ENCODE measurements around the gene ATF6.

The ATF6 gene

GRCh38 chr1:161915978-161916377 lies 149.9 kb downstream of the ATF6 start:
- no peak overlapping the region for H3K27ac ChIP-seq (ENCODE audit: low read depth, low read length)
- H3K36me3 ChIP-seq (ENCODE audit: control insufficient read depth in 5 of 5, insufficient read depth in 5 of 5, low read length in 5 of 5) = peaks cover 9 to 34% (median 22%) of the 10 kb centered on the region in 5 donors
- peaks cover 0 to 5% (median 0%) of the 10 kb centered on the region in 5 donors for H3K4me1 ChIP-seq (ENCODE audit: control insufficient read depth in 5 of 5, insufficient read depth in 5 of 5, low read length in 5 of 5)
- H3K4me3 ChIP-seq (ENCODE audit: low read depth in 1 of 5, low read length in 5 of 5) = no peak overlapping the region
- no peaks in the 10 kb centered on the region for H3K27me3 ChIP-seq (ENCODE audit: control insufficient read depth in 5 of 5, insufficient read depth in 4 of 5, low read length in 5 of 5)
- no peaks in the 10 kb centered on the region for H3K9me3 ChIP-seq (ENCODE audit: control insufficient read depth in 5 of 5, low read length in 5 of 5)
- H3K9ac ChIP-seq (ENCODE audit: low read length in 5 of 5) = no peak overlapping the region

DNA sequence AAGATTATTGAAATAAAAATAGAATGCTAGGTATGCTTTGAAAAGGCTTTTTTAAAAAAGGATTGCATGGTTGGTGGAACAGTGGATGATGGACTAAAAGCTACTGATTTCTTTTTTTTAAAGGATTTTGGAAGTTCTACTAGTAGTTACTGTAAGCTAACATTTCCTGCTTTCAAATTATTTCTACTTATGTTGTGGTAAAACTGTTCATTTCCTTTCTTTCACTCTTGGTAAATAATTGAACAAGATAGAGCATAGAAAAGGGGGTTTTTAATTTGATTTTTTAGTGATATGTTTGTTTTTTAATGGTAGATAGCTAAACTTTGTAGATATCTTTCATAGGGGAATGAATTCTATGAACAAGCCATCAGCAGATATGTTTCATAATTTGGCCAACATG lies 153.1 kb downstream of the ATF6 start:
- Histone ChIP-seq H3K27ac (ENCODE audit: low read depth, low read length) (no peak overlapping the region), H3K36me3 (ENCODE audit: control insufficient read depth in 5 of 5, insufficient read depth in 5 of 5, low read length in 5 of 5) (peaks cover 8 to 24% (median 12%) of the 10 kb centered on the region in 5 donors), H3K4me3 (ENCODE audit: low read depth in 1 of 5, low read length in 5 of 5) (no peak overlapping the region), H3K27me3 (ENCODE audit: control insufficient read depth in 5 of 5, insufficient read depth in 4 of 5, low read length in 5 of 5) (no peaks in the 10 kb centered on the region), H3K9me3 (ENCODE audit: control insufficient read depth in 5 of 5, low read length in 5 of 5) (no peaks in the 10 kb centered on the region), H3K9ac (ENCODE audit: low read length in 5 of 5) (no peak overlapping the region), H3K4me1 (ENCODE audit: control insufficient read depth in 5 of 5, insufficient read depth in 5 of 5, low read length in 5 of 5) (no peaks in the 10 kb centered on the region)

DNA sequence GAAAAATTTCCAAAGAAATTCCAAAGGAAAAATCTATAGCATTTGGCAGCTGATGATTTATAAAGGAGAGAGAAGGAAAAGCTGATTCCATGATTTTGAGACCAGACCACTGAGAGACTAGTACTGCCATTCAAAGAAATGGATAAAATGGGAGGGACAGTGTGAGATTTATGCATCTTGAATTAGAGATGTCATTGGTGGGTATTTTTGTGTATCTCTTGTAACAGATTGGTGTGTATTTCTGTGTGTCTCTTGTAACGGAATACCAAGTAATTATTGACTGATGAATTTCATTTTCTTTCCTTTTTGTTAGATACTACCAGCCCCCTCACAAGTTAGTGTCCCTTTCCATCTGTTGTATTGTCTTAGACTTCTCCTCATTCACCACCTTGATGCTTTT lies 155.4 kb downstream of the ATF6 start:
- Histone ChIP-seq H3K4me1 (ENCODE audit: control insufficient read depth in 5 of 5, insufficient read depth in 5 of 5, low read length in 5 of 5) (no peaks in the 10 kb centered on the region), H3K36me3 (ENCODE audit: control insufficient read depth in 5 of 5, insufficient read depth in 5 of 5, low read length in 5 of 5) (peaks cover 0 to 8% (median 3%) of the 10 kb centered on the region in 5 donors), H3K27me3 (ENCODE audit: control insufficient read depth in 5 of 5, insufficient read depth in 4 of 5, low read length in 5 of 5) (no peaks in the 10 kb centered on the region), H3K9me3 (ENCODE audit: control insufficient read depth in 5 of 5, low read length in 5 of 5) (no peaks in the 10 kb centered on the region), H3K27ac (ENCODE audit: low read depth, low read length) (no peak overlapping the region), H3K9ac (ENCODE audit: low read length in 5 of 5) (no peak overlapping the region), H3K4me3 (ENCODE audit: low read depth in 1 of 5, low read length in 5 of 5) (no peak overlapping the region)

GRCh38 chr1:161921990-161922389 lies 155.9 kb downstream of the ATF6 start:
- Histone ChIP-seq H3K4me1 (ENCODE audit: control insufficient read depth in 5 of 5, insufficient read depth in 5 of 5, low read length in 5 of 5) (no peaks in the 10 kb centered on the region), H3K9me3 (ENCODE audit: control insufficient read depth in 5 of 5, low read length in 5 of 5) (no peaks in the 10 kb centered on the region), H3K4me3 (ENCODE audit: low read depth in 1 of 5, low read length in 5 of 5) (no peak overlapping the region), H3K36me3 (ENCODE audit: control insufficient read depth in 5 of 5, insufficient read depth in 5 of 5, low read length in 5 of 5) (peaks cover 0 to 5% (median 4%) of the 10 kb centered on the region in 5 donors), H3K27me3 (ENCODE audit: control insufficient read depth in 5 of 5, insufficient read depth in 4 of 5, low read length in 5 of 5) (no peaks in the 10 kb centered on the region), H3K9ac (ENCODE audit: low read length in 5 of 5) (no peak overlapping the region), H3K27ac (ENCODE audit: low read depth, low read length) (no peak overlapping the region)

DNA sequence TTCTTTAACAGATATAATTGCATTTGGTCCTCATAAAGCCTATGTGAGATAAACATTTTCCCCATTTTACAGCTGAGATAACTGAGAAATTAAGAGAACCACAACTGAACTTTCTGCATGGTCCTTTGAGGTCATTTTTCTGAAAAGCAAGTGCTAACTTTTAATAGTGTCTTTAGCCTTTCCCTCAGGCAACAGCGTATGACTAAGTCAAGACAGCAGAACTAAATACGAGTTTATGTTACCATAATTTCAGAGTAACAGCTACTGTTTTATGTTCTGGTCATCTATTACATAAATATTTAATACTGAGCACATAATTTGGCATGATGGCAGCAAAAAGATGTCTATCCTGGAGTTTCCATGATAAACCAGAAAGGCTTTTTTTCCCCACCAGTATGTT lies 161.9 kb downstream of the ATF6 start:
- Histone ChIP-seq H3K27ac (ENCODE audit: low read depth, low read length) (no peak overlapping the region), H3K4me1 (ENCODE audit: control insufficient read depth in 5 of 5, insufficient read depth in 5 of 5, low read length in 5 of 5) (peaks cover 0 to 5% (median 3%) of the 10 kb centered on the region in 5 donors), H3K36me3 (ENCODE audit: control insufficient read depth in 5 of 5, insufficient read depth in 5 of 5, low read length in 5 of 5) (peaks cover 0 to 4% (median 0%) of the 10 kb centered on the region in 5 donors), H3K4me3 (ENCODE audit: low read depth in 1 of 5, low read length in 5 of 5) (no peak overlapping the region), H3K27me3 (ENCODE audit: control insufficient read depth in 5 of 5, insufficient read depth in 4 of 5, low read length in 5 of 5) (no peaks in the 10 kb centered on the region), H3K9me3 (ENCODE audit: control insufficient read depth in 5 of 5, low read length in 5 of 5) (no peaks in the 10 kb centered on the region), H3K9ac (ENCODE audit: low read length in 5 of 5) (no peak overlapping the region)

DNA sequence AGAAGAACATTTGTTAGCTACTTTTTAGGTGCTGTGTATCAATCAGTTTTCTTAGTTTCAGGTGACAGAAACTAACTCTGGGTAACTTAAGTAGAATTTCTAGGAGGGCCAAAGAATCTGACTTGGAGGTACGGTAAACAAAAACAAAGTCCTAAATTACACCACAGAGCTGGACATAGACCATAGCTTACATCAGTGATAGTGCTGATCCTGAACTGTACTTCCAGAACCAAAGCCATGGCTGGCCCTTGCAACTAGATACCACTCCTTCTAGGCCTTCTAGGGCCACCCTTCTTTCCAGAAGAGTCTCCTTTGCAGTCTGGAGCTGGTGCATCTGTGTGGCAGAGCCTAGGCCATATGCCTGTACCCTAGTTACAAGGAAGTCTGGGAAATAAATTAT lies 163.0 kb downstream of the ATF6 start:
- H3K9me3 ChIP-seq (ENCODE audit: control insufficient read depth in 5 of 5, low read length in 5 of 5) = no peaks in the 10 kb centered on the region
- H3K9ac ChIP-seq (ENCODE audit: low read length in 5 of 5) = no peak overlapping the region
- H3K27ac ChIP-seq (ENCODE audit: low read depth, low read length) = no peak overlapping the region
- no peaks in the 10 kb centered on the region for H3K27me3 ChIP-seq (ENCODE audit: control insufficient read depth in 5 of 5, insufficient read depth in 4 of 5, low read length in 5 of 5)
- no peak overlapping the region for H3K4me3 ChIP-seq (ENCODE audit: low read depth in 1 of 5, low read length in 5 of 5)
- H3K36me3 ChIP-seq (ENCODE audit: control insufficient read depth in 5 of 5, insufficient read depth in 5 of 5, low read length in 5 of 5) = peaks cover 0 to 4% (median 0%) of the 10 kb centered on the region in 5 donors
- H3K4me1 ChIP-seq (ENCODE audit: control insufficient read depth in 5 of 5, insufficient read depth in 5 of 5, low read length in 5 of 5) = peaks cover 0 to 7% (median 3%) of the 10 kb centered on the region in 5 donors

DNA sequence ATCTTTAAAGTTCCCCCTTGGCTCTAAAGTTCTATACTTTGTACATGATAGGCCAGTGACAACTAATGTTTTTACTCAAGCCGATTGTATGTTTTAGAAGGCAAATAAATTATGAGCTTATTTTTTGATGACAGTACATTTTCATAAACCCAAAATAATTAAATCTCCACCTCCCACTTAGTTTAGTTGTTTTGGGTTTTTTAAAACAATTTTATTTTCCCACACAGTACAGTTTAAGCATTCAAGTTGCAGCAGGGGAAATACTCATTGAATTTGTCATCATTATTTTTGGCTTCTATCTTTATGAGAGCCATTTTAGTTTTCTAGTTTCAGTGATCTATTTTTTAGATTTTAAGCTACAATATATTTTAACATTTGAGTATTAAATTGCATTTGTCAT lies 163.9 kb downstream of the ATF6 start:
- Histone ChIP-seq H3K27me3 (ENCODE audit: control insufficient read depth in 5 of 5, insufficient read depth in 4 of 5, low read length in 5 of 5) (no peaks in the 10 kb centered on the region), H3K27ac (ENCODE audit: low read depth, low read length) (no peak overlapping the region), H3K9me3 (ENCODE audit: control insufficient read depth in 5 of 5, low read length in 5 of 5) (no peaks in the 10 kb centered on the region)

DNA sequence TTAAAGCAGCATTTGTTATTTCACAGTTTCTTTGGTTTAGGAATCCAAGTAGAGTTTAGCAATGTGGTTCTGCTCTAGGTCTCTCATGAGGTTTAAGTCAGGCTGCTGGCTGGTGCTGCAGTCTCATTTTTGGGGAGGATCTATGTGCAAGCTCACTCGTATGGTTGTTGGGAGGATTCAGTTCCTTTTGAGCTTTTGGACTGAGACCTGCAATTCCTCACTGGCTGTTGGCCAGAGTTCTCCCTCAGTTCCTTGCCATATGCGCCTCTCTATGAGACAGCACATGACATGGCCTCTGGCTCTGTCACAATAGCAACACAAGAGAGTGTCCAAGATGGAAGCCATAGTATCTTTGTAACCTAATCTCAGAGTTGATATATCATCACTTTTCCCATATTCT lies 166.5 kb downstream of the ATF6 start:
- Histone ChIP-seq H3K36me3 (ENCODE audit: control insufficient read depth in 5 of 5, insufficient read depth in 5 of 5, low read length in 5 of 5) (peaks cover 2 to 10% (median 3%) of the 10 kb centered on the region in 5 donors), H3K9me3 (ENCODE audit: control insufficient read depth in 5 of 5, low read length in 5 of 5) (no peaks in the 10 kb centered on the region), H3K9ac (ENCODE audit: low read length in 5 of 5) (no peak overlapping the region), H3K27me3 (ENCODE audit: control insufficient read depth in 5 of 5, insufficient read depth in 4 of 5, low read length in 5 of 5) (no peaks in the 10 kb centered on the region), H3K27ac (ENCODE audit: low read depth, low read length) (no peak overlapping the region), H3K4me3 (ENCODE audit: low read depth in 1 of 5, low read length in 5 of 5) (no peak overlapping the region), H3K4me1 (ENCODE audit: control insufficient read depth in 5 of 5, insufficient read depth in 5 of 5, low read length in 5 of 5) (peaks cover 0 to 7% (median 3%) of the 10 kb centered on the region in 5 donors)

More for the DNA sequence above, 163.9 kb downstream of the ATF6 start:
- peaks cover 0 to 7% (median 3%) of the 10 kb centered on the region in 5 donors for H3K4me1 ChIP-seq (ENCODE audit: control insufficient read depth in 5 of 5, insufficient read depth in 5 of 5, low read length in 5 of 5)
- H3K36me3 ChIP-seq (ENCODE audit: control insufficient read depth in 5 of 5, insufficient read depth in 5 of 5, low read length in 5 of 5) = peaks cover 0 to 4% (median 0%) of the 10 kb centered on the region in 5 donors
- no peak overlapping the region for H3K4me3 ChIP-seq (ENCODE audit: low read depth in 1 of 5, low read length in 5 of 5)
- H3K9ac ChIP-seq (ENCODE audit: low read length in 5 of 5) = no peak overlapping the region

DNA sequence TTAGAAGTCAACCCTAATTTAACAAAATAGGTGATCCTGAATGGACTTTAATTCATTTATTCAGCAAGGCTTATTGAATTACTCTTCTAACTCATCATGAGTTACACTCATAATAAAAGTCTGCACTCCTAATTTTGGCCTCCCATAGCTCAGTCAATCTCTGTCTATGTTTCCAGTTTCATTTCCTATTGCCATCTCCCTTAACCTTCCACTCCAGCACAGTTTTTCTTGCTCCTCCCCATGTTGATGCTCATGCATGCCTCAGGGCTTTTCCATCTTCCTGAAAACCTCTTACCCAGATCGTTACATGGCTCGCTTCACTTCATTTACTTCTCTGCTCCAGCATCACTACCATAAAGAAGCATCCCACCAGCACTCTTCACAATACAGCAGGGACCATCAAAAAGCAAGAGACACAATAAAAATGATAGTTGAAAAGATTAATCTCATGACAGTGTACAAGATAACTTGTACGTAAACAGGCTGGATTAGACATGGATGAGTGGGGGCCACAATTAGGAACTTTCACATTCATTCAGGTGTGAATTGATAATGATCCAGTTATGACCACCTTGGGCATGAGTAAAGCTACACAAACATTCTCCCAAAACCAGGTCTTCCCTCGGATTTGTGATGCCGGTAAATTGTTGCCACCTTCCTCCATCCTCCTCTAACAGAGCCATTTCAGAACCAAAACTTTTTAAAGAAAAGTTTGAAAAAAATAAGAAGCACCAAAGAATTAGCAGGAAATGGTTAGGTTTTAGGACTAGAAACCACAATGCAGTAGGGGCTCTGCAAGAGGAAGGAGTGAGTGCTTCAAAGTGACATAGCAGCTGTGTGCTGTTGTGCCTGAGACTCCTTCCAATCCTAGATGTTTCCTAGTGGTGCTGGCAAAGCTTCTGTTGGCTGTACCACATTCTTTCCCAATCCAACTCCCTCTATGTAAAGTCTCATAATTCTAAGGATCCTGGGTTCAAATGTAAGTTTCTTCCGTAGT lies 167.8 kb downstream of the ATF6 start:
- no peaks in the 10 kb centered on the region for H3K9me3 ChIP-seq (ENCODE audit: control insufficient read depth in 5 of 5, low read length in 5 of 5)
- H3K36me3 ChIP-seq (ENCODE audit: control insufficient read depth in 5 of 5, insufficient read depth in 5 of 5, low read length in 5 of 5) = peaks cover 2 to 10% (median 5%) of the 10 kb centered on the region in 5 donors
- H3K4me3 ChIP-seq (ENCODE audit: low read depth in 1 of 5, low read length in 5 of 5) = no peak overlapping the region
- peaks cover 0 to 7% (median 3%) of the 10 kb centered on the region in 5 donors for H3K4me1 ChIP-seq (ENCODE audit: control insufficient read depth in 5 of 5, insufficient read depth in 5 of 5, low read length in 5 of 5)
- no peak overlapping the region for H3K9ac ChIP-seq (ENCODE audit: low read length in 5 of 5)
- H3K27me3 ChIP-seq (ENCODE audit: control insufficient read depth in 5 of 5, insufficient read depth in 4 of 5, low read length in 5 of 5) = no peaks in the 10 kb centered on the region
- H3K27ac ChIP-seq (ENCODE audit: low read depth, low read length) = no peak overlapping the region

- Histone ChIP-seq H3K36me3 (ENCODE audit: control insufficient read depth in 5 of 5, insufficient read depth in 5 of 5, low read length in 5 of 5) (peaks cover 3 to 10% (median 6%) of the 10 kb centered on the region in 5 donors), H3K9me3 (ENCODE audit: control insufficient read depth in 5 of 5, low read length in 5 of 5) (no peaks in the 10 kb centered on the region), H3K4me1 (ENCODE audit: control insufficient read depth in 5 of 5, insufficient read depth in 5 of 5, low read length in 5 of 5) (peaks cover 0 to 7% (median 3%) of the 10 kb centered on the region in 5 donors), H3K27ac (ENCODE audit: low read depth, low read length) (no peak overlapping the region), H3K4me3 (ENCODE audit: low read depth in 1 of 5, low read length in 5 of 5) (no peak overlapping the region), H3K9ac (ENCODE audit: low read length in 5 of 5) (no peak overlapping the region), H3K27me3 (ENCODE audit: control insufficient read depth in 5 of 5, insufficient read depth in 4 of 5, low read length in 5 of 5) (no peaks in the 10 kb centered on the region)
Observed at GRCh38 chr1:161935264-161935663, 169.1 kb downstream of the ATF6 start.
